Activated CD8-positive, alpha-beta T cell treated with anti-CD3 and anti-CD28 coated beads for 36 hours (primary cell): Measurements from ENCODE around the gene TAB3. TPM values are rescaled to one million over a fixed set of nuclear protein-coding genes. Genes with fewer than 3 reads are reported as not detected.
A peak's percentile ranks its signal among the peaks of the same experiment; 100 is the strongest.

Experiments used
- ATAC-seq: fragments of 200-7000 bp; cut with Tn5 transposase; one replicate; pipeline ENCODE4 v1.10.0; 2021; ENCODE audit warnings: mild to moderate bottlenecking, moderate library complexity
- CTCF ChIA-PET: fragments of 350-600 bp; sonication (Branson Sonifier 250); formaldehyde crosslinking; loops from one replicate; lab custom pipeline; 2021; ENCODE audit warnings: antibody characterized with exemption; lab: Charles Lee
- POLR2A ChIA-PET: fragments of 350-600 bp; sonication (Branson Sonifier 250); formaldehyde crosslinking; loops from one replicate; lab custom pipeline; 2021; ENCODE audit warnings: antibody characterized with exemption; lab: Charles Lee
- DNase-seq: peaks from one replicate; pipeline ENCODE4 v3.0.0-alpha.2; 2020
- H3K27ac Mint-ChIP-seq: one replicate; pipeline ENCODE4 v1.8.0; 2021; ENCODE audit warnings: mild to moderate bottlenecking, mixed read lengths
- H3K27me3 Mint-ChIP-seq: one replicate; pipeline ENCODE4 v1.8.0; 2021; ENCODE audit warnings: mixed read lengths
- H3K36me3 Mint-ChIP-seq: one replicate; pipeline ENCODE4 v1.8.0; 2021; ENCODE audit warnings: low read depth, mixed read lengths
- H3K4me1 Mint-ChIP-seq: one replicate; pipeline ENCODE4 v1.8.0; 2021; ENCODE audit warnings: low read depth, mixed read lengths
- H3K4me3 Mint-ChIP-seq: one replicate; pipeline ENCODE4 v1.8.0; 2021; ENCODE audit warnings: mild to moderate bottlenecking, moderate library complexity, mixed read lengths
- H3K9me3 Mint-ChIP-seq: one replicate; pipeline ENCODE4 v1.8.0; 2021; ENCODE audit warnings: mixed read lengths
- CTCF ChIP-seq: fragments of 200-600 bp; IDR thresholded peaks from one replicate; pipeline ENCODE4 v1.8.0; 2022; ENCODE audit warnings: antibody characterized with exemption, mild to moderate bottlenecking
- intact Hi-C: fragments of 100-400 bp; cut with micrococcal nuclease; formaldehyde crosslinking; loops from one replicate; pipeline ENCODE4 v1.10.0; 2022
- total RNA-seq, 2 experiments: library from RNA; stranded (reverse); gene quantifications; one replicate each; pipeline ENCODE4 v1.2.3, GENCODE V29; 2021

TAB3 gene
- total RNA-seq, 2 experiments from 2014 or later: 15.5 to 16.5 TPM

DNA sequence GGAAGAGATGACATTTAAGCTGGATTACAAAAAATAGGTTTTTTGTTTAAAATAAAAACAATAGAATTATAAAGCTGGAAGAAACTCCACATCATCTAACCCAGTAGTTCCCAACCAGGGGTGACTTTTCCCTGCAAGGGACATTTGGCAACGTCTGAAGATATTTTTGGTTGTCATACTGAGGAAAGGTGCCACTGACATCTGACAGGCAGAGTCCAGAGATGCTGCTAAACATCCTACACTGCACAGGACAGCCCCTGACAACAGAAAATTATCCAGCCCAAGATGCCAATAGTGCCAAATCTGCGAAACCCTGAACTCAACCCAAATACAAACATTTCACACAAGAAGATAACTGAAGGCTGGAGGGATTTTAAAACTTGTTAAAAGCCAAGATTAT, 18.5 kb downstream of the TAB3 start:
- Mint-ChIP-seq H3K4me3 (no peak overlapping the region), H3K9me3 (no peaks in the 10 kb centered on the region), H3K4me1 (peaks cover 12% of the 10 kb centered on the region), H3K27me3 (no peaks in the 10 kb centered on the region), H3K27ac (no peak overlapping the region), H3K36me3 (peaks cover 3% of the 10 kb centered on the region)
- ATAC-seq: no peak
- ChIA-PET CTCF (interaction anchor here (1.2 kb wide), 1 partner anchor 135 kb away, joined by 4 read pairs; no protein-coding TSS in a partner anchor), POLR2A (no interaction called here)
- DNase-seq: no peak
- intact Hi-C loops: no loop called here
- TF ChIP-seq CTCF: no peak

DNA sequence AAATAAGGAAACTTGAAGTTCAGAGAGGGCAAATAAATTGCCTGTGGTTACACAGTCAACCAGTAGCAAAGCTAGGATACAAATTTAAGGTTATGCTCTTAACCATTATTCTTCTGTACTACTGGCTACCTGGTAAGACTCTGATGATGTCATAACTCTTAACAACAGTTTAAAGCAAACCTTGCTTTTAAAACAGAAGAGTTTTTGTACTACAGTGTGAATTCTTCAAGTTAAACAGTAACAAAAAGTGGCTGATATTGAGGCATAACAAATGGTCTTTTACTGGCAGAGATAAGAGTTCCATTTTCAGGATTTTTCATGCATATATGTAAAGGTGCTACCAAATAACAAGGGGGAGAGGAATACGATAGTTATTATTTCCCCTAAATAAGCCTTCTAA, 23.4 kb downstream of the TAB3 start:
- H3K4me1 Mint-ChIP-seq: peaks cover 2% of the 10 kb centered on the region
- no peak for ATAC-seq
- H3K9me3 Mint-ChIP-seq: no peaks in the 10 kb centered on the region
- CTCF ChIA-PET: interaction anchor here (2.1 kb wide), 1 partner anchor 130 kb away, joined by 5 read pairs; no protein-coding TSS in a partner anchor
- intact Hi-C loops: no loop called here
- no peak overlapping the region for H3K27ac Mint-ChIP-seq
- POLR2A ChIA-PET: no interaction called here
- no peak overlapping the region for H3K4me3 Mint-ChIP-seq
- H3K27me3 Mint-ChIP-seq: no peaks in the 10 kb centered on the region
- DNase-seq: no peak
- H3K36me3 Mint-ChIP-seq: peaks cover 5% of the 10 kb centered on the region
- TF ChIP-seq CTCF: no peak

DNA sequence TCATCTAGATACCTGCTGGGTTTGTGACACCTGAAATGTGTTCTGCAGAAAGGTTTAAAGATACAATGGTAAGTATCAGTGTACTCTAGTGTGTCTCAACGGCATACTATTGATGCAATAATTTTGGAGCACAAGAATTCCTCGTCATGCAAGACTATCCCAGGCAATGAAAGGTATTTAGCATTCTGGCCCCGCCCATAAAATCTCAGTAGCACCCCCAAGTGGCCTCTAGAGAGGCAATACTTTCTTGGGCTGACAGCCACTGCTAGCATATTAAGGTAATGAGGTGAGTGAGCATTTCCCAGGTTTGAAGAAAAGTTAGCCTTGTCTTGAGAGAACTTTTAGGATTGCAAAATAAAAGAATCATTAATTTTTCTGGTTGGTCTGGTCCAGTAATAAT, 24.0 kb downstream of the TAB3 start:
- DNase-seq (peak; percentile 30), ATAC-seq (no peak)
- ChIA-PET CTCF (interaction anchor here (1.0 to 1.3 kb wide), 4 partner anchors 9 to 129 kb away, joined by 3 to 11 read pairs (median 3); no protein-coding TSS in a partner anchor), POLR2A (no interaction called here)
- Mint-ChIP-seq H3K4me3 (no peak overlapping the region), H3K9me3 (no peaks in the 10 kb centered on the region), H3K27ac (no peak overlapping the region), H3K4me1 (peaks cover 2% of the 10 kb centered on the region), H3K36me3 (peaks cover 5% of the 10 kb centered on the region), H3K27me3 (no peaks in the 10 kb centered on the region)
- TF ChIP-seq CTCF: peak; percentile 12
- intact Hi-C loops: no loop called here

DNA sequence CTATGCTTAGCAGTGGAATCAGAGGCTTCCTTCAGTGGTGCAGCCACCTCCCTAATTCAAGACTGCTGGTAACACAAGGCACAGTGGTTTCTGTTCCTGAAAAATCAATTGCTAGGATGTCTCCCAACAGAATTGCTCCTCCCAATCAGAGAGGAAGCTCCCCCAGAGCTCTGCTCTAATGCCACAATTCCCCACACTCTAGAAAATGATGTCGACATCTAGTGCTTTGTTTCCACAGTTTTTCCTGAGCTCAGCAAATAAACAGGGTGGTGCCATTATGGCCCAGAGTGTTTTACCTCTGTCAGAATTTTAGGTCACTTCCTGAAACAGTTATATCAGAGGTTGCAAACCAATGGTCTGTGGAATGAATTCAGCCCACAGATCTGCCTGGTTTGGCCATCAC, 24.7 kb downstream of the TAB3 start:
- H3K27ac Mint-ChIP-seq: no peak overlapping the region
- intact Hi-C loops: no loop called here
- no peak for TF ChIP-seq CTCF
- H3K27me3 Mint-ChIP-seq: no peaks in the 10 kb centered on the region
- ATAC-seq: no peak
- CTCF ChIA-PET: interaction anchor here (0.6 to 1.3 kb wide), 5 partner anchors 9 to 176 kb away, joined by 3 to 11 read pairs (median 3); no protein-coding TSS in a partner anchor
- DNase-seq: no peak
- POLR2A ChIA-PET: interaction anchor here (1.0 kb wide), 1 partner anchor 25 kb away, joined by 4 read pairs; the partner anchor contains the start of gene TAB3
- H3K4me1 Mint-ChIP-seq: peaks cover 2% of the 10 kb centered on the region
- no peak overlapping the region for H3K4me3 Mint-ChIP-seq
- no peaks in the 10 kb centered on the region for H3K9me3 Mint-ChIP-seq
- peaks cover 8% of the 10 kb centered on the region for H3K36me3 Mint-ChIP-seq

- POLR2A ChIA-PET: interaction anchor here (1.0 kb wide), 1 partner anchor 25 kb away, joined by 4 read pairs; the partner anchor contains the start of gene TAB3
- no peak for TF ChIP-seq CTCF
- Mint-ChIP-seq H3K9me3 (no peaks in the 10 kb centered on the region), H3K4me3 (no peak overlapping the region), H3K27ac (no peak overlapping the region), H3K36me3 (peaks cover 11% of the 10 kb centered on the region), H3K27me3 (no peaks in the 10 kb centered on the region), H3K4me1 (peaks cover 2% of the 10 kb centered on the region)
- intact Hi-C loops: no loop called here
- ATAC-seq (no peak), DNase-seq (no peak)
- CTCF ChIA-PET: interaction anchor here (0.6 to 1.3 kb wide), 5 partner anchors 10 to 176 kb away, joined by 3 to 11 read pairs (median 3); no protein-coding TSS in a partner anchor
Measured at GRCh38 chrX:30863974-30864373, 25.1 kb downstream of the TAB3 start.
